HEK293 (cell line): ENCODE measurements around the gene ADI1.

ENCODE experiments used
- ZFP3 ChIP-seq: fragments of 450-650 bp; formaldehyde crosslinking; IDR thresholded peaks from 2 replicates; pipeline ENCODE4 v1.5.1; 2016; ENCODE audit warnings: low read depth, missing biosample characterization, missing genetic modification characterization
- ZFP37 ChIP-seq: fragments of 450-650 bp; formaldehyde crosslinking; IDR thresholded peaks from 2 replicates; pipeline ENCODE4 v1.5.1; 2016; ENCODE audit warnings: missing biosample characterization, missing genetic modification characterization
- ZIC2 ChIP-seq: fragments of 450-650 bp; formaldehyde crosslinking; IDR thresholded peaks from 2 replicates; pipeline ENCODE4 v1.5.1; 2016; ENCODE audit warnings: missing biosample characterization, missing genetic modification characterization
- ZNF792 ChIP-seq: fragments of 450-650 bp; formaldehyde crosslinking; IDR thresholded peaks from 2 replicates; pipeline ENCODE4 v1.5.1; 2016; ENCODE audit warnings: missing biosample characterization, missing genetic modification characterization
- TF ChIP-seq, protein P1 (sequence below): fragments of 450-650 bp; IDR thresholded peaks from 2 replicates; pipeline ENCODE4 v1.5.1; 2018; ENCODE audit warnings: missing biosample characterization, mild to moderate bottlenecking, missing genetic modification characterization
- TF ChIP-seq, protein P2 (sequence below): fragments of 450-650 bp; formaldehyde crosslinking; IDR thresholded peaks from 2 replicates; pipeline ENCODE4 v1.5.1; 2016; ENCODE audit warnings: missing biosample characterization, missing genetic modification characterization
- TF ChIP-seq, protein P3 (sequence below): fragments of 450-650 bp; formaldehyde crosslinking; IDR thresholded peaks from 2 replicates; pipeline ENCODE4 v1.5.1; 2016; ENCODE audit warnings: missing biosample characterization, missing genetic modification characterization
- TF ChIP-seq, protein P4 (sequence below): fragments of 450-650 bp; formaldehyde crosslinking; IDR thresholded peaks from 2 replicates; pipeline ENCODE4 v1.5.1; 2016; ENCODE audit warnings: missing biosample characterization, missing genetic modification characterization
- TF ChIP-seq, protein P5 (sequence below): fragments of 450-650 bp; formaldehyde crosslinking; IDR thresholded peaks from 2 replicates; pipeline ENCODE4 v1.5.1; 2016; ENCODE audit warnings: missing biosample characterization, missing genetic modification characterization

DNA sequence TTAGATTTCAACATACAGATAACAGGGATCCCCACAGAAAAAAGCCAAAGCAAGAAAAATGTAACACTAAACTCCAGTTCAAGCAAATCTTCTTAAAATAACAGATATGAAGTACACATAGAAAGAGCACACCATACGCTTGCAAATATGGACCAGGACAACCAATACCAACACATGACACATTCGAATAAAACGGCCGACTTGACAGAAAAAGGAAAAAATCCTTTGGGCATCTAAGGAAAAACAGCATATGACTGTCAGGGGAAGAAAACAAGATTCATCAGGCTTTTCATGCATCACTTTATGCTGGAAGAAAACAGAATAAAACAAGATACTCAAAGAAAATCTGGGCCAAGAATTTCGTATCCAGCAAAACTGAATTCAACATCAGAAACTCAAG lies 22.8 kb upstream of the ADI1 start:
- TF ChIP-seq ZIC2, result no peak
- TF ChIP-seq, protein P1, sequence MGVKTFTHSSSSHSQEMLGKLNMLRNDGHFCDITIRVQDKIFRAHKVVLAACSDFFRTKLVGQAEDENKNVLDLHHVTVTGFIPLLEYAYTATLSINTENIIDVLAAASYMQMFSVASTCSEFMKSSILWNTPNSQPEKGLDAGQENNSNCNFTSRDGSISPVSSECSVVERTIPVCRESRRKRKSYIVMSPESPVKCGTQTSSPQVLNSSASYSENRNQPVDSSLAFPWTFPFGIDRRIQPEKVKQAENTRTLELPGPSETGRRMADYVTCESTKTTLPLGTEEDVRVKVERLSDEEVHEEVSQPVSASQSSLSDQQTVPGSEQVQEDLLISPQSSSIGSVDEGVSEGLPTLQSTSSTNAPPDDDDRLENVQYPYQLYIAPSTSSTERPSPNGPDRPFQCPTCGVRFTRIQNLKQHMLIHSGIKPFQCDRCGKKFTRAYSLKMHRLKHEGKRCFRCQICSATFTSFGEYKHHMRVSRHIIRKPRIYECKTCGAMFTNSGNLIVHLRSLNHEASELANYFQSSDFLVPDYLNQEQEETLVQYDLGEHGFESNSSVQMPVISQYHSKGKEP (tag by site-specific recombination), result no peak
- TF ChIP-seq, protein P2, sequence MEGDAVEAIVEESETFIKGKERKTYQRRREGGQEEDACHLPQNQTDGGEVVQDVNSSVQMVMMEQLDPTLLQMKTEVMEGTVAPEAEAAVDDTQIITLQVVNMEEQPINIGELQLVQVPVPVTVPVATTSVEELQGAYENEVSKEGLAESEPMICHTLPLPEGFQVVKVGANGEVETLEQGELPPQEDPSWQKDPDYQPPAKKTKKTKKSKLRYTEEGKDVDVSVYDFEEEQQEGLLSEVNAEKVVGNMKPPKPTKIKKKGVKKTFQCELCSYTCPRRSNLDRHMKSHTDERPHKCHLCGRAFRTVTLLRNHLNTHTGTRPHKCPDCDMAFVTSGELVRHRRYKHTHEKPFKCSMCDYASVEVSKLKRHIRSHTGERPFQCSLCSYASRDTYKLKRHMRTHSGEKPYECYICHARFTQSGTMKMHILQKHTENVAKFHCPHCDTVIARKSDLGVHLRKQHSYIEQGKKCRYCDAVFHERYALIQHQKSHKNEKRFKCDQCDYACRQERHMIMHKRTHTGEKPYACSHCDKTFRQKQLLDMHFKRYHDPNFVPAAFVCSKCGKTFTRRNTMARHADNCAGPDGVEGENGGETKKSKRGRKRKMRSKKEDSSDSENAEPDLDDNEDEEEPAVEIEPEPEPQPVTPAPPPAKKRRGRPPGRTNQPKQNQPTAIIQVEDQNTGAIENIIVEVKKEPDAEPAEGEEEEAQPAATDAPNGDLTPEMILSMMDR, result no peak
- no peak for TF ChIP-seq ZFP37 (tag by site-specific recombination)
- no peak for TF ChIP-seq ZFP3 (tag by site-specific recombination)
- TF ChIP-seq, protein P3, sequence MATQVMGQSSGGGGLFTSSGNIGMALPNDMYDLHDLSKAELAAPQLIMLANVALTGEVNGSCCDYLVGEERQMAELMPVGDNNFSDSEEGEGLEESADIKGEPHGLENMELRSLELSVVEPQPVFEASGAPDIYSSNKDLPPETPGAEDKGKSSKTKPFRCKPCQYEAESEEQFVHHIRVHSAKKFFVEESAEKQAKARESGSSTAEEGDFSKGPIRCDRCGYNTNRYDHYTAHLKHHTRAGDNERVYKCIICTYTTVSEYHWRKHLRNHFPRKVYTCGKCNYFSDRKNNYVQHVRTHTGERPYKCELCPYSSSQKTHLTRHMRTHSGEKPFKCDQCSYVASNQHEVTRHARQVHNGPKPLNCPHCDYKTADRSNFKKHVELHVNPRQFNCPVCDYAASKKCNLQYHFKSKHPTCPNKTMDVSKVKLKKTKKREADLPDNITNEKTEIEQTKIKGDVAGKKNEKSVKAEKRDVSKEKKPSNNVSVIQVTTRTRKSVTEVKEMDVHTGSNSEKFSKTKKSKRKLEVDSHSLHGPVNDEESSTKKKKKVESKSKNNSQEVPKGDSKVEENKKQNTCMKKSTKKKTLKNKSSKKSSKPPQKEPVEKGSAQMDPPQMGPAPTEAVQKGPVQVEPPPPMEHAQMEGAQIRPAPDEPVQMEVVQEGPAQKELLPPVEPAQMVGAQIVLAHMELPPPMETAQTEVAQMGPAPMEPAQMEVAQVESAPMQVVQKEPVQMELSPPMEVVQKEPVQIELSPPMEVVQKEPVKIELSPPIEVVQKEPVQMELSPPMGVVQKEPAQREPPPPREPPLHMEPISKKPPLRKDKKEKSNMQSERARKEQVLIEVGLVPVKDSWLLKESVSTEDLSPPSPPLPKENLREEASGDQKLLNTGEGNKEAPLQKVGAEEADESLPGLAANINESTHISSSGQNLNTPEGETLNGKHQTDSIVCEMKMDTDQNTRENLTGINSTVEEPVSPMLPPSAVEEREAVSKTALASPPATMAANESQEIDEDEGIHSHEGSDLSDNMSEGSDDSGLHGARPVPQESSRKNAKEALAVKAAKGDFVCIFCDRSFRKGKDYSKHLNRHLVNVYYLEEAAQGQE (tag by site-specific recombination), result no peak
- TF ChIP-seq, protein P4, sequence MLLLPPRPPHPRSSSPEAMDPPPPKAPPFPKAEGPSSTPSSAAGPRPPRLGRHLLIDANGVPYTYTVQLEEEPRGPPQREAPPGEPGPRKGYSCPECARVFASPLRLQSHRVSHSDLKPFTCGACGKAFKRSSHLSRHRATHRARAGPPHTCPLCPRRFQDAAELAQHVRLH (tag by site-specific recombination), result no peak
- TF ChIP-seq, protein P5, sequence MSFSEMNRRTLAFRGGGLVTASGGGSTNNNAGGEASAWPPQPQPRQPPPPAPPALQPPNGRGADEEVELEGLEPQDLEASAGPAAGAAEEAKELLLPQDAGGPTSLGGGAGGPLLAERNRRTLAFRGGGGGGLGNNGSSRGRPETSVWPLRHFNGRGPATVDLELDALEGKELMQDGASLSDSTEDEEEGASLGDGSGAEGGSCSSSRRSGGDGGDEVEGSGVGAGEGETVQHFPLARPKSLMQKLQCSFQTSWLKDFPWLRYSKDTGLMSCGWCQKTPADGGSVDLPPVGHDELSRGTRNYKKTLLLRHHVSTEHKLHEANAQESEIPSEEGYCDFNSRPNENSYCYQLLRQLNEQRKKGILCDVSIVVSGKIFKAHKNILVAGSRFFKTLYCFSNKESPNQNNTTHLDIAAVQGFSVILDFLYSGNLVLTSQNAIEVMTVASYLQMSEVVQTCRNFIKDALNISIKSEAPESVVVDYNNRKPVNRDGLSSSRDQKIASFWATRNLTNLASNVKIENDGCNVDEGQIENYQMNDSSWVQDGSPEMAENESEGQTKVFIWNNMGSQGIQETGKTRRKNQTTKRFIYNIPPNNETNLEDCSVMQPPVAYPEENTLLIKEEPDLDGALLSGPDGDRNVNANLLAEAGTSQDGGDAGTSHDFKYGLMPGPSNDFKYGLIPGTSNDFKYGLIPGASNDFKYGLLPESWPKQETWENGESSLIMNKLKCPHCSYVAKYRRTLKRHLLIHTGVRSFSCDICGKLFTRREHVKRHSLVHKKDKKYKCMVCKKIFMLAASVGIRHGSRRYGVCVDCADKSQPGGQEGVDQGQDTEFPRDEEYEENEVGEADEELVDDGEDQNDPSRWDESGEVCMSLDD (tag by site-specific recombination), result no peak
- TF ChIP-seq ZNF792 (tag by site-specific recombination), result no peak
